HEK293T (cell line): ENCODE data around the gene GFER.

ENCODE experiments used
- CTBP1 ChIP-seq: fragments of 450-650 bp; IDR thresholded peaks from 2 replicates; pipeline ENCODE4 v1.6.1; 2016; ENCODE audit warnings: borderline replicate concordance
- SP1 ChIP-seq: fragments of 450-650 bp; IDR thresholded peaks from 2 replicates; pipeline ENCODE4 v1.6.1; 2017
- TARDBP ChIP-seq: fragments of 450-650 bp; IDR thresholded peaks from 2 replicates; pipeline ENCODE4 v1.6.1; 2016
- TF ChIP-seq, protein P1 (sequence below): fragments of 450-650 bp; IDR thresholded peaks from 2 replicates; pipeline ENCODE4 v1.6.1; 2016

DNA sequence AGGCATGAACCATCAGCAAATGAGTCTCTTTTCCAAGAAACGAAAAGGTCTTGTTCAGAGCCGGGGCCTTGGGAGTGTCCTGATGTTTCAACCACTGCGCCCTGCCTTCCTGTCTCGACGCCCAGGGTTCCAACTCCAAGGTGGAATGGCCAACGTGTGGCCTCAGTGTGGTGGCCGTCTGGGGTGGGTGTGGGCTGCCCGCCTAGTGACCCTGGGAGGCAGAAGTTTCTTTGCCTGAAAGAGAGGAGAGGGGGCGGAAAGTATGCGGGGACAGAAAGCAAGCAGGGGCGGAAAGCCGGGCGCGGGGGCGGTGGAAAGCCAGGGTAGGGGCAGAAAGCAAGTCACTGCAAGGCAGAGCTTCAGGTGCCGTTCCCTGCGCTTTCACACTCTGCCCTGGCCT is 45.1 kb upstream of the GFER start:
- TF ChIP-seq TARDBP, result no peak
- TF ChIP-seq SP1, result no peak
- TF ChIP-seq, protein P1, sequence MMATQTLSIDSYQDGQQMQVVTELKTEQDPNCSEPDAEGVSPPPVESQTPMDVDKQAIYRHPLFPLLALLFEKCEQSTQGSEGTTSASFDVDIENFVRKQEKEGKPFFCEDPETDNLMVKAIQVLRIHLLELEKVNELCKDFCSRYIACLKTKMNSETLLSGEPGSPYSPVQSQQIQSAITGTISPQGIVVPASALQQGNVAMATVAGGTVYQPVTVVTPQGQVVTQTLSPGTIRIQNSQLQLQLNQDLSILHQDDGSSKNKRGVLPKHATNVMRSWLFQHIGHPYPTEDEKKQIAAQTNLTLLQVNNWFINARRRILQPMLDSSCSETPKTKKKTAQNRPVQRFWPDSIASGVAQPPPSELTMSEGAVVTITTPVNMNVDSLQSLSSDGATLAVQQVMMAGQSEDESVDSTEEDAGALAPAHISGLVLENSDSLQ, result no peak
- TF ChIP-seq CTBP1, result no peak
